ENCODE measurements around the gene MATN3.

The MATN3 gene

DNA sequence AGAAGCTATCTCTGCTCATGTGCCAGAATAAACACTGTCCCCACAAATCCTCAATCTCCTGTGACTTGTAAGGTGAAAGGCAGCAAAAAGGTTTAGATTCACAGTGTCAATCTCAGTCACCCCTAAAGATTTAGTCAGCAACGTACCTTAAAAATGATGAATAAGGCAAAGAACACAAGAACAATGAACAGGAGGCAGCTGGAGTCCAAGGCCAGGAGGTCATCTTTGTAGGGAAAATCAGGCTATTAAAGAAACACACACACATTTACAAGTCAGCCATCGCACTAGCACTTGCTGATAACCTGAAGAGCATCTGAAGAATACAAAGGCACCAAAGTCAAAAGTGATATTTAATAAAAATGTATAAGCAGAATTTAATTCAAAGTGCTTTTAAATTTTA is 22.4 kb upstream of the MATN3 start:
- no peaks in the 10 kb centered on the region for H3K9me3 ChIP-seq (ENCODE audit: low read length)
- H3K9ac ChIP-seq (ENCODE audit: low read length) = no peak overlapping the region
- no peaks in the 10 kb centered on the region for H3K27me3 ChIP-seq (ENCODE audit: control insufficient read depth in 1 of 2, insufficient read depth in 2 of 2, low read length in 2 of 2)
- H3K4me3 ChIP-seq (ENCODE audit: low read depth in 1 of 2, low read length in 2 of 2) = no peak overlapping the region
- peaks cover 22% of the 10 kb centered on the region for H3K4me1 ChIP-seq (ENCODE audit: insufficient read depth, low read length)
- peaks cover 75% of the 10 kb centered on the region for H3K36me3 ChIP-seq (ENCODE audit: insufficient read depth, low read length)
- H3K27ac ChIP-seq (ENCODE audit: low read depth, low read length) = peak overlapping the region; percentile 45

GRCh38 chr2:20034218-20034617 is 21.8 kb upstream of the MATN3 start:
- Histone ChIP-seq H3K4me1 (ENCODE audit: insufficient read depth, low read length) (peaks cover 22% of the 10 kb centered on the region), H3K36me3 (ENCODE audit: insufficient read depth, low read length) (peaks cover 79% of the 10 kb centered on the region), H3K4me3 (ENCODE audit: low read depth in 1 of 2, low read length in 2 of 2) (no peak overlapping the region), H3K27me3 (ENCODE audit: control insufficient read depth in 1 of 2, insufficient read depth in 2 of 2, low read length in 2 of 2) (no peaks in the 10 kb centered on the region), H3K9me3 (ENCODE audit: low read length) (no peaks in the 10 kb centered on the region), H3K9ac (ENCODE audit: low read length) (no peak overlapping the region), H3K27ac (ENCODE audit: low read depth, low read length) (no peak overlapping the region)

GRCh38 chr2:20033322-20033721 is 20.9 kb upstream of the MATN3 start:
- Histone ChIP-seq H3K9ac (ENCODE audit: low read length) (no peak overlapping the region), H3K4me3 (ENCODE audit: low read depth in 1 of 2, low read length in 2 of 2) (no peak overlapping the region), H3K27me3 (ENCODE audit: control insufficient read depth in 1 of 2, insufficient read depth in 2 of 2, low read length in 2 of 2) (no peaks in the 10 kb centered on the region), H3K9me3 (ENCODE audit: low read length) (no peaks in the 10 kb centered on the region), H3K4me1 (ENCODE audit: insufficient read depth, low read length) (peaks cover 20% of the 10 kb centered on the region), H3K36me3 (ENCODE audit: insufficient read depth, low read length) (peaks cover 84% of the 10 kb centered on the region), H3K27ac (ENCODE audit: low read depth, low read length) (no peak overlapping the region)

DNA sequence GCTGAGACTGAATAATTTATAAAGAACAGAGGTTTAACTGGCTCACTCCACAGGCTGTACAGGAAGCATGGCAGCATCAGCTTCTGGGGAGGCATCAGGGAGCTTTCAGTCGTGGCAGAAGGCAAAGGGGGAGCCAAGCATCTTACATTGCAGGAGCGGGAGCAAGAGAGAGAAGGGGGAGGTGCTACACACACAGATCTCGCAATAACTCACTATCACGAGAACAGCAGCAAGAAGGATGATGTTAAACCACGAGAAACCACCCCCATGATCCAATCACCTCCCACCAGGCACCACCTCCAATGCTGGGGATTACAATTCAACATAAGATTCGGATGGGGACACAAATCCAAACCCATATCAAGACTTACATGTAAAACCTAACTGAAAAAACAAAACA is 17.8 kb upstream of the MATN3 start:
- H3K4me3 ChIP-seq (ENCODE audit: low read depth in 1 of 2, low read length in 2 of 2) = no peak overlapping the region
- H3K27me3 ChIP-seq (ENCODE audit: control insufficient read depth in 1 of 2, insufficient read depth in 2 of 2, low read length in 2 of 2) = no peaks in the 10 kb centered on the region
- H3K36me3 ChIP-seq (ENCODE audit: insufficient read depth, low read length) = peaks cover 64% of the 10 kb centered on the region
- no peak overlapping the region for H3K9ac ChIP-seq (ENCODE audit: low read length)
- H3K4me1 ChIP-seq (ENCODE audit: insufficient read depth, low read length) = peaks cover 23% of the 10 kb centered on the region
- no peak overlapping the region for H3K27ac ChIP-seq (ENCODE audit: low read depth, low read length)
- H3K9me3 ChIP-seq (ENCODE audit: low read length) = no peaks in the 10 kb centered on the region

DNA sequence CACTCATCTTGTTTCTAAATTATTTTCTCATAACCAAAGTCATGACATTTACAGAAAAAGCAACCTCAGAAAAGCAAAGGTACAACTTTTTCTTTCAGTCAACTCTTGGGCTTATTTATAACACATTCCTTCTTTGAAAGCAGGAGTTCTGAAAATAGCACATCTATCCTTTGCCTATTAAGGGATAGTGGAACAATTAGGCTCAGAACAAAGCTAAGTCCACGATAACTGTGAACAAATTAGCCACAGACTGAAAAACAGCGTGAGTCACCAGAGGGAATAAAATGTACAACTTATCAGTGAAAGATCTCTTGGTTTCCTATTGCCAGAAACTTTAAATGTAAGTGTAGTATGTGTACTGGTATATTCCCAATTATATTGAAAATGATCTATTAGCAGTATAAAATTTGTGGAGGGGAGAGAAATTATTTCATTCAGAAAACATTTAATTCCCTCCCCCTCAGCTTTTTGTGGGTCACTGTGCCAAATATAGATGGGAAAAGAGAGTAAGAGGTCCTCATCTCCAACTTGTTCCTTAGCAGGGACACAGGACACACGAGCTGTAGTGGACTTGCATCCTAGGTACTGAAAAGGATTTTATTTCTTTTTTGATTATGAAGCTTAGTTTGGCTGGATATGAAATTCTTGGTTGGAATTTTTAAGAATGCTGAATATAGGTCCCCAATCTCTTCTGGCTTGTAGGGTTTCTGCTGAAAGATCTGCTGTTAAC is 15.4 kb upstream of the MATN3 start:
- Histone ChIP-seq H3K27me3 (ENCODE audit: control insufficient read depth in 1 of 2, insufficient read depth in 2 of 2, low read length in 2 of 2) (no peaks in the 10 kb centered on the region), H3K4me1 (ENCODE audit: insufficient read depth, low read length) (peaks cover 10% of the 10 kb centered on the region), H3K9me3 (ENCODE audit: low read length) (no peaks in the 10 kb centered on the region), H3K36me3 (ENCODE audit: insufficient read depth, low read length) (peaks cover 41% of the 10 kb centered on the region), H3K9ac (ENCODE audit: low read length) (no peak overlapping the region), H3K27ac (ENCODE audit: low read depth, low read length) (peak overlapping the region; percentile 31), H3K4me3 (ENCODE audit: low read depth in 1 of 2, low read length in 2 of 2) (no peak overlapping the region)

- Histone ChIP-seq H3K27ac (ENCODE audit: low read depth, low read length) (peak overlapping the region; percentile 31), H3K4me3 (ENCODE audit: low read depth in 1 of 2, low read length in 2 of 2) (no peak overlapping the region), H3K4me1 (ENCODE audit: insufficient read depth, low read length) (peaks cover 10% of the 10 kb centered on the region), H3K9ac (ENCODE audit: low read length) (no peak overlapping the region), H3K27me3 (ENCODE audit: control insufficient read depth in 1 of 2, insufficient read depth in 2 of 2, low read length in 2 of 2) (no peaks in the 10 kb centered on the region), H3K36me3 (ENCODE audit: insufficient read depth, low read length) (peaks cover 38% of the 10 kb centered on the region), H3K9me3 (ENCODE audit: low read length) (no peaks in the 10 kb centered on the region)
Measured at GRCh38 chr2:20027260-20027677, 14.8 kb upstream of the MATN3 start.

DNA sequence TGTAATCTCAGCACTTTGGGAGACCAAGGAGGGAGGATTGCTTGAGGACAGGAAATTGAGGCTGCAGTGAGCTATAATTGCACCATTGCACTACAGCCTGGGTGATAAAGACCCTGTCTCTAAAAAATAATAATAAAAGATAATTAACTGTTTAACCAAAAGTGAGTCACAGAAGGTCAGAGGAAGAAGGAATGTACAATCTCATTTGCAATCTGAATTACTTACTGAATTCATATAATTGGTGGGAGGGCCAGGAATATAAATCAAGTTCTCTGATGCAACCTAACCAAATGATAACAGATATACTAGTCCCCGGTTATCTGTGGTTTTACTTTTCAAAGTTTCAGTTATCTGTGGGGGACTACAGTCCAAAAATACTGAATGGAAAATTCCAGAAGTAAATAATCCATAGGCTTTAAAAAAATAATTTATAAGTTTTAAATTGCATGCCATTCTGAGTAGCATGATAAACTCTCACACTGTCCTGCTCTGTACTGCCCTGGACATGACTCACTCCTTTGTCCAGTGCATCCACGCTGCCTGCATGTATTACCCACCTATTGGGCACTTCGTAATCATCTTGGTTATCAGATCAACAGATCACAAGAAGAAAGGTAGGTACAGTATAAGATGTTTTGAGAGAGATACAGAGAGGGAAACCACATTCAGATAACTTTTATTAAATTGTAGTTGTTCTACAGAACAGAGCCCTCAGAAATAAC is 12.8 kb upstream of the MATN3 start:
- H3K27ac ChIP-seq (ENCODE audit: low read depth, low read length) = no peak overlapping the region

GRCh38 chr2:20023688-20024087 is 11.2 kb upstream of the MATN3 start:
- Histone ChIP-seq H3K27ac (ENCODE audit: low read depth, low read length) (no peak overlapping the region), H3K4me1 (ENCODE audit: insufficient read depth, low read length) (peaks cover 13% of the 10 kb centered on the region), H3K9ac (ENCODE audit: low read length) (no peak overlapping the region), H3K36me3 (ENCODE audit: insufficient read depth, low read length) (peaks cover 5% of the 10 kb centered on the region), H3K9me3 (ENCODE audit: low read length) (no peaks in the 10 kb centered on the region), H3K4me3 (ENCODE audit: low read depth in 1 of 2, low read length in 2 of 2) (no peak overlapping the region), H3K27me3 (ENCODE audit: control insufficient read depth in 1 of 2, insufficient read depth in 2 of 2, low read length in 2 of 2) (no peaks in the 10 kb centered on the region)

More for the DNA sequence above, 12.8 kb upstream of the MATN3 start:
- Histone ChIP-seq H3K4me3 (ENCODE audit: low read depth in 1 of 2, low read length in 2 of 2) (no peak overlapping the region), H3K9ac (ENCODE audit: low read length) (no peak overlapping the region), H3K27me3 (ENCODE audit: control insufficient read depth in 1 of 2, insufficient read depth in 2 of 2, low read length in 2 of 2) (no peaks in the 10 kb centered on the region), H3K36me3 (ENCODE audit: insufficient read depth, low read length) (peaks cover 20% of the 10 kb centered on the region), H3K9me3 (ENCODE audit: low read length) (no peaks in the 10 kb centered on the region), H3K4me1 (ENCODE audit: insufficient read depth, low read length) (peaks cover 10% of the 10 kb centered on the region)

GRCh38 chr2:20021405-20022009 is 9.0 kb upstream of the MATN3 start:
- H3K36me3 ChIP-seq (ENCODE audit: insufficient read depth, low read length) = no peaks in the 10 kb centered on the region
- H3K9ac ChIP-seq (ENCODE audit: low read length) = no peak overlapping the region
- no peak overlapping the region for H3K27ac ChIP-seq (ENCODE audit: low read depth, low read length)
- no peaks in the 10 kb centered on the region for H3K27me3 ChIP-seq (ENCODE audit: control insufficient read depth in 1 of 2, insufficient read depth in 2 of 2, low read length in 2 of 2)
- H3K4me1 ChIP-seq (ENCODE audit: insufficient read depth, low read length) = peaks cover 7% of the 10 kb centered on the region
- no peaks in the 10 kb centered on the region for H3K9me3 ChIP-seq (ENCODE audit: low read length)
- H3K4me3 ChIP-seq (ENCODE audit: low read depth in 1 of 2, low read length in 2 of 2) = no peak overlapping the region

DNA sequence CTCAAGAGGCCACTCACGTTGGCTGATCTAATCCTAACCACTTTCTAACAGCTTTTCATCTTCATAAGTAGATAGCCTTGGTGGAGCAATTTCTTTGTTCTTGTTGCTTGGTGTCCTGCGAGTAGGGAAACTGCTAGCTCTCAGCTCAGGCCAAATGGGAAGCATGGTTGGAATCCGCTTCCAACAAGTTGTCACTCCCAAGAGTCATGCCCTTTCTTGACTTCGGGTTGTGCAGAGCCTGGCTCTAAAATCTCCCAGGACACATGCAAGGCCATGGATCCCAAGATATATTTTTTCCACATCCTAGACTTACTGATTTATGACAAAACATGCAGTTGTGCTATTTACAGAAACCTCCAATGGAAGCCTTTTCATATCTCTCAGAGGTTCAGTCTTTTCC is 7.3 kb upstream of the MATN3 start:
- Histone ChIP-seq H3K9me3 (ENCODE audit: low read length) (no peaks in the 10 kb centered on the region), H3K4me3 (ENCODE audit: low read depth in 1 of 2, low read length in 2 of 2) (no peak overlapping the region), H3K4me1 (ENCODE audit: insufficient read depth, low read length) (peaks cover 7% of the 10 kb centered on the region), H3K9ac (ENCODE audit: low read length) (no peak overlapping the region), H3K36me3 (ENCODE audit: insufficient read depth, low read length) (no peaks in the 10 kb centered on the region), H3K27me3 (ENCODE audit: control insufficient read depth in 1 of 2, insufficient read depth in 2 of 2, low read length in 2 of 2) (no peaks in the 10 kb centered on the region), H3K27ac (ENCODE audit: low read depth, low read length) (no peak overlapping the region)

GRCh38 chr2:20018601-20019152 is 6.2 kb upstream of the MATN3 start:
- H3K36me3 ChIP-seq (ENCODE audit: insufficient read depth, low read length) = no peaks in the 10 kb centered on the region
- peaks cover 7% of the 10 kb centered on the region for H3K4me1 ChIP-seq (ENCODE audit: insufficient read depth, low read length)
- H3K27me3 ChIP-seq (ENCODE audit: control insufficient read depth in 1 of 2, insufficient read depth in 2 of 2, low read length in 2 of 2) = no peaks in the 10 kb centered on the region
- no peak overlapping the region for H3K4me3 ChIP-seq (ENCODE audit: low read depth in 1 of 2, low read length in 2 of 2)
- H3K27ac ChIP-seq (ENCODE audit: low read depth, low read length) = no peak overlapping the region
- no peak overlapping the region for H3K9ac ChIP-seq (ENCODE audit: low read length)
- H3K9me3 ChIP-seq (ENCODE audit: low read length) = no peaks in the 10 kb centered on the region

Measured in muscle layer of colon (tissue), 2 donors.